GM12865 (cell line): ENCODE data around the gene VGLL1.

ENCODE experiments used
- DNase-seq: peaks from one replicate; pipeline ENCODE4 v3.0.0; 2010; ENCODE audit warnings: low read depth
- H3K4me3 ChIP-seq: 2 replicates; pipeline ENCODE4 v1.5.1; 2011; ENCODE audit warnings: mild to moderate bottlenecking, low read depth, low read length, control low read depth
- TF ChIP-seq, protein P1 (sequence below): IDR thresholded peaks from 2 replicates; pipeline ENCODE4 v1.5.1; 2011; ENCODE audit warnings: low read length, control low read depth, low read depth, inconsistent platforms; ENCODE audit not compliant: insufficient read depth; ENCODE audit errors: missing control alignments

The VGLL1 gene

DNA sequence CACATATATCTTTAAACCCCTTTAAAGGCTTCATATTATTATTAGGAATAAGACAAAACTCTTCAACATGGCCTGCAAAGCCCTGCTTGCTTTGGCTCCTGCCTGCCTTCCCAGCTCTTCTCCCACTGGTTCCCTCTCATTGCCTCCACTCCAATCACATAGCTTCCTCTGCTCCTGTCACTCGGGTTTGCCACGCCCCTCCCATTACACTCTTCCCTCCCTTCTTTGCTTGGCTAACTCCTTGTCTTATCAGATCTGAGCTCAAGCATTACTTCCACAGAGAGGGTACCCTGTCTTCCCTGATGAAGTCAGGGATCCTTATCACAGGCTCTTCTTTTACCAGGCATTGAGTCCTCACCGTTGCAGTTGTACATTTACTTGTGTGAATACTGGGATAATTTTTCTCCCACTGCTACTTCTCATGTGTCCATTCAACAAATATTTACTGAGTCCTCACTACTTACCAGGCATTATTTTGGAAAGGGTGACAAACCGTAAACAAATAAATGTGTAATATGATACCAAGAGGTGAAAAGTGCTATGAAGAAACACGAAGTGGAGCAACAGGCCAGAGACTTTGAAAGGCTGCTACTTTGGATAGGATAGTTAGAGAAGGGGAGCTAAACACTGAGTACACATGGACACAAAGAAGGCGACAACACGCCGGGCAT, 3.2 kb upstream of the VGLL1 start:
- H3K4me3 ChIP-seq, result no peak overlapping the region
- DNase-seq, result no peak
- TF ChIP-seq, protein P1, sequence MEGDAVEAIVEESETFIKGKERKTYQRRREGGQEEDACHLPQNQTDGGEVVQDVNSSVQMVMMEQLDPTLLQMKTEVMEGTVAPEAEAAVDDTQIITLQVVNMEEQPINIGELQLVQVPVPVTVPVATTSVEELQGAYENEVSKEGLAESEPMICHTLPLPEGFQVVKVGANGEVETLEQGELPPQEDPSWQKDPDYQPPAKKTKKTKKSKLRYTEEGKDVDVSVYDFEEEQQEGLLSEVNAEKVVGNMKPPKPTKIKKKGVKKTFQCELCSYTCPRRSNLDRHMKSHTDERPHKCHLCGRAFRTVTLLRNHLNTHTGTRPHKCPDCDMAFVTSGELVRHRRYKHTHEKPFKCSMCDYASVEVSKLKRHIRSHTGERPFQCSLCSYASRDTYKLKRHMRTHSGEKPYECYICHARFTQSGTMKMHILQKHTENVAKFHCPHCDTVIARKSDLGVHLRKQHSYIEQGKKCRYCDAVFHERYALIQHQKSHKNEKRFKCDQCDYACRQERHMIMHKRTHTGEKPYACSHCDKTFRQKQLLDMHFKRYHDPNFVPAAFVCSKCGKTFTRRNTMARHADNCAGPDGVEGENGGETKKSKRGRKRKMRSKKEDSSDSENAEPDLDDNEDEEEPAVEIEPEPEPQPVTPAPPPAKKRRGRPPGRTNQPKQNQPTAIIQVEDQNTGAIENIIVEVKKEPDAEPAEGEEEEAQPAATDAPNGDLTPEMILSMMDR, result no peak

DNA sequence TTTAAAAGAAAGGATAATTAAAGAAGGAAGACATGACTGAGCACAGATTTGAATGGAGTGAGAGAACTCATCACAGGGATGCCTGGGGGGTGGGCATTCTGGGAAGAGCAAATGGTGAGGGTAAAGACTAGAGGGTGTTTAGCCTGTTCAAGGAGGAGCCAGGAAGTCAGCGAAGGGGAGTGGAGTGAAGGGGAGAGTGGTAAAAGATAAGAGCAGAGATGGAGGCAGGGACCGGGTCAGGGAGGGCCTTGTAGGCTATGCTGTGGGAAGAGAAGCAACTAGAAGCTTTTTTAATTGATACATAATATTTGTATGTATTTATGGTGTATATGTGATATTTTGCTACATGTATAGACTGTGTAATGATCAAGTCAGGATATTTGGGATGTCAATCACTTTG, 2.2 kb upstream of the VGLL1 start:
- H3K4me3 ChIP-seq, result no peak overlapping the region
- TF ChIP-seq, protein P1, result no peak
- DNase-seq, result no peak

DNA sequence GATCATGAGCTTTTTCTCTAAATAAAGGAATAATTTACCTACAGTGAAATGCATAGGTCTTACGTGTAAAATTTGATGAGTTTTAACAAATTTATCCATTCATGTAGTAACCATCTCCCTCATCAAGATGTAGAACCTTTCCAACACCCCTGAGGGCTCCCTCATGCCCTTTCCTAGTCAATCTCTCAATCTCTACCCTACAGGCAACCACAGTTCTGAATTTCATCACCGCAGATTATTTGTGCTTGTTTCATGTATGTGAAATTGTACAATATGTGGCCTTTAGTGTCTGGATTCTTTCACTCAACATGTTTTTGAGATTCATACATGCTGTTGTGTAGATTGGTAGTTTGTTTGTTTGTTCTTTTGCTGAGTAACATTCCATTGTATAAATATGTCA, 2.1 kb downstream of the VGLL1 start:
- TF ChIP-seq, protein P1, result no peak
- DNase-seq, result no peak
- H3K4me3 ChIP-seq, result no peak overlapping the region

DNA sequence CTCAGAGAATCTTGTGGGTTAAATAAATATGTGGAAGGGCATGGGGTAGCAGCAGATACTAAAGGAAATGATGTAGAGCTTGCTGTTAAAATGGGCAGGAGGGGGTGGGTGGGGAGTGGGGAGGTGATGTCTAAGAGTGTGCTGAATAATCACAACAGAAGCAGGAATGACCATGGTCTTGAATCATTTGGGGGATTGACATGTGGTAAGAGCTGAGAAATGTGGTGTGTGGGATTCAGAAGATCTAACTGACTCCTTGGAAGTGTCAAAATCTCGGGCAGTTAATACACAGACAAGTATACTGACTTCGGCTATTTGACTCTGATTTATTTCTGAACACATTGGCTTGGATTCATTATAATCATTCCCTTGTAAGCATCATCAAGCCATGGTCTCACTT, 6.8 kb downstream of the VGLL1 start:
- TF ChIP-seq, protein P1, result no peak
- no peak for DNase-seq
- H3K4me3 ChIP-seq, result no peak overlapping the region

DNA sequence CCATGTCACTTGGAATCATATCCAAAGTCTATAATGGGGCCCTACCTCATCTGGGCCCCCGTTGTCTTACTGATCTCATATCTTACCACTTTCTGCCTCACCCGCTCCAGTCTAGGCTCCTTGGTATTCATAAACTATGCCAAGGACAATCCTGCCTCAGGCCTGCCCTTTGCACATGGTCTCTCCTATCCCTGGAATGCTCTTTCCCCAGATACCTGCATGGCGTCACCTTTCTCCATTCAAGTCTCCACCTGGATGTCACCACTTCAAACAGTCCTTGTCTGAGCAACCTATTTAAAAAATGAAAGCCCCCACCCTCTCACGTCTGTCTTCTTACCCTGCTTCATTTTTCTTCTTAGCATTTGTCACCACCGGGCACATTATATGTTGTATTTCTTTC, 8.2 kb downstream of the VGLL1 start:
- DNase-seq, result no peak
- TF ChIP-seq, protein P1, result no peak
- no peak overlapping the region for H3K4me3 ChIP-seq

DNA sequence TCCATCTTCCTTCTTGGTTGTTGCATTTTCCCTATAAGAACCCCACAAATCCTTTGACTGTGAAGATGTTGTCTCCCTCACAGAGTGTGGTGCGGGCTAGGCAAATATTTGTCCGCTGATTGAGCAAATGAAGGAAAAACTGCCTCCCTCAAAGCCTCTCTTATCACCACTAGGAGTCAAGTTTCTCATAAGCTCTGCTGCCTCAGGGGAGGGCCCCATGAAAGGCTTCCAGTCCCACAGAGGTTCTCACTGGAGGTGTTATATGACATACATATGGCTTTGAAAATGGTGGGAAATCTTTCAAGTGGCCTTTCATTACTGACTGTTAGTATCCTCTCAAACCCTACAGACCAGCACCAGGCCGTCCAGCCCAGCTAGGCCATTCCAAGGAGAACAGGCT, 9.3 kb downstream of the VGLL1 start:
- TF ChIP-seq, protein P1, result no peak
- H3K4me3 ChIP-seq, result no peak overlapping the region
- DNase-seq, result no peak

DNA sequence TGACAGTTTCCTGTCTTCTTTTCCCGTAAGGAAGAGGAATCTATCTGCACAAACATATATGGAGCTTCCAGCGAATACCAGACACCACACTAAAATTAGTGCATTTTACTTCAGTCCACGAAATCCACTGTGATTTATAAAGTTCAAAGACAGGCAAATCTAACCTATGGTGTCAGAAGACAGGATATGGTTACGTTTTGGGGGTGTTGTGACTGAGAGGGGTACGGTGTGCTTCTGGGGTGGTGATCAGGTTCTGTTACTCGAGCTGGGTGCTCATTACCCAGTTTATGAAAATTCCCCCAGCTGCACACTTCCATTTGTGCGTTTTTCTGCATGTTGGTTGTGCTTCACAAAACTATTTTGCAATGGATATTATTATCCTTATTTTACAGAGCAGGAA, 10.3 kb downstream of the VGLL1 start:
- DNase-seq, result no peak
- H3K4me3 ChIP-seq, result no peak overlapping the region
- TF ChIP-seq, protein P1, result no peak
